Measurements from ENCODE around the gene FRRS1.

Gene FRRS1

DNA sequence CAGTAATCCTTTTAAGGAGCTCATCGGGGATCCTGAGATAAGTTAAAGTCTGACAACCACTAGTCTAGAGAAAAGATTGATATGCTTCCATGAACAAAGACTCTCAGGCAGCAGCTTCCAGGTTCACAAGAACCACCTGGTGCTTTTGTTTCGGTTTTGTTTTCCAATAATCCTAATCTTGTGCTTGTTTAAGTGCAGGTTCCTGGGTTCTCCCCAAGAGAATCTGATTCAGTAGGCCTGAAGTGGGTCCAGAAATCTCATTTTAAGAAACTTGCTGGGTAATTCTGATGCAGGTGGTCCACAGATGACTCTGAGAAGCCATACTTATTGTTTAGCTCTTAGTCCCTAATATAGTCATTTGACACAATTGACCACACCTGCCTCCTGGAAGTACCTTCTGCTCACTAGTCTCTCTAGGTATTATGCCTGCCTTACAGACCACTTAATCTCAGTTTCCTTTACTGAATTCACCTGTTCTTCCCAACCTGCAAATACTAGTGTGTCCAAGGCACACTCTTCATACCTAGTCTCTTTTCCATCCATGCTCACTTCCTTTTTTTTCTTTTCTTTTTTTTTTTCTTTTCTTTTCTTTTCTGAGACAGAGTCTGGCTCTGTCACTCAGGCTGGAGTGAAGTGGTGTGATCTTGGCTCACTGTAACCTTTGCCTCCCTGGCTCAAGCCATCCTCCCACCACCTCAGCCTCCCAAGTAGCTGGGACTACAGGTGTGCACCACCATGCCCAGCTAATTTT lies 20.5 kb upstream of the FRRS1 start:
- no peaks in the 10 kb centered on the region for H3K4me1 ChIP-seq (ENCODE audit: control insufficient read depth, insufficient read depth, low read length)
- H3K4me3 ChIP-seq (ENCODE audit: insufficient read depth, low read depth, low read length), result no peak overlapping the region
- WGBS, 2 experiments, result 90 to 94% methylated on average over 2 of the region's 2 CpGs
- H3K36me3 ChIP-seq (ENCODE audit: control insufficient read depth, insufficient read depth, low read length), result no peaks in the 10 kb centered on the region
- peak overlapping the region; percentile 29 for H3K27ac ChIP-seq (ENCODE audit: insufficient read depth, low read depth, low read length, poor library complexity, severe bottlenecking)
- no peaks in the 10 kb centered on the region for H3K9me3 ChIP-seq (ENCODE audit: control insufficient read depth, low read length)
- H3K27me3 ChIP-seq (ENCODE audit: control insufficient read depth, insufficient read depth, low read length, poor library complexity, severe bottlenecking), result no peaks in the 10 kb centered on the region

DNA sequence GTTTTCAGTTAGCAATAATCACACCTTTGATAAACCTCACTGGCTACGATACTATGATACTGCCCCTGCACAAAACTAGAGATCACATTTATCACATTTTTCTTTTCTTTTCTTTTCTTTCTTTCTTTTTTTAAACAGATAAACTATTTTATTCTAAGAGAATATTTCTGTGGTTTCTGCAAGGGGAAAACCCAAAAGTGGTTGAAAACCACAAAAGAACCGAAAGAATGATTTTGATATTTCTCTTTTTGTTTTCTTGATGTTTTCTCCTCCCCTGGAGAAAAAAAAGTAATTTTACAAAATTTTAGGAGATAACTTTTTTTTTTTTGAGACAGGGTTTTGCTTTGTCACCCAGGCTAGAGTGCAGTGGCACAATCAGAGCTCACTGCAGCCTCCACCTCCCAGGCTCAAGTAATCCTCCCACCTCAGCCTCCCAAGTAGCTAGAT lies 18.4 kb upstream of the FRRS1 start:
- Histone ChIP-seq H3K27me3 (ENCODE audit: control insufficient read depth, insufficient read depth, low read length, poor library complexity, severe bottlenecking) (no peaks in the 10 kb centered on the region), H3K27ac (ENCODE audit: insufficient read depth, low read depth, low read length, poor library complexity, severe bottlenecking) (no peak overlapping the region), H3K4me3 (ENCODE audit: insufficient read depth, low read depth, low read length) (no peak overlapping the region), H3K4me1 (ENCODE audit: control insufficient read depth, insufficient read depth, low read length) (no peaks in the 10 kb centered on the region), H3K9me3 (ENCODE audit: control insufficient read depth, low read length) (no peaks in the 10 kb centered on the region), H3K36me3 (ENCODE audit: control insufficient read depth, insufficient read depth, low read length) (no peaks in the 10 kb centered on the region)
- 88 to 89% methylated on average over 2 of the region's 2 CpGs for WGBS, 2 experiments

DNA sequence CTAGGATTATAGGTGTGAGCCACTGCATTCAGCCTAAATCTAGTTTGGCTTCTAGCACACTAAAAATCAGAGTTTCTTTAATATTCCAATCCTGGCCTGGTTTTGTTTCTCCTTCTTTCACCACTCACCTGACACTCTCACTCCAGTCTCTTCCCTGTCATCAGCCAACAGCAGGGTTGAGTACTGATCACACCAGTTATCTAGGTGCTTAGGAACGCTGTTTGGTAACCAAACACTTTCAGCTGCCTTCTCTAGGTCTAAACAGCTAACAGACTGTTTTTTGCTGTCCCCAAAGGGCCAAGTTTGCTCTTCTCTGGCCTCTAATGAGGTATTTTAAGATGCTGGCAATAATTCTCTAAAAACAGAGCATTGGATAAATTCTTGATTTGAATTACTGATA lies 17.7 kb upstream of the FRRS1 start:
- no peak overlapping the region for H3K4me3 ChIP-seq (ENCODE audit: insufficient read depth, low read depth, low read length)
- H3K9me3 ChIP-seq (ENCODE audit: control insufficient read depth, low read length), result no peaks in the 10 kb centered on the region
- H3K4me1 ChIP-seq (ENCODE audit: control insufficient read depth, insufficient read depth, low read length), result no peaks in the 10 kb centered on the region
- H3K27ac ChIP-seq (ENCODE audit: insufficient read depth, low read depth, low read length, poor library complexity, severe bottlenecking), result peak overlapping the region; percentile 12
- no peaks in the 10 kb centered on the region for H3K36me3 ChIP-seq (ENCODE audit: control insufficient read depth, insufficient read depth, low read length)
- WGBS, 2 experiments, result 84 to 85% methylated on average over 1 of the region's 1 CpG
- H3K27me3 ChIP-seq (ENCODE audit: control insufficient read depth, insufficient read depth, low read length, poor library complexity, severe bottlenecking), result no peaks in the 10 kb centered on the region

DNA sequence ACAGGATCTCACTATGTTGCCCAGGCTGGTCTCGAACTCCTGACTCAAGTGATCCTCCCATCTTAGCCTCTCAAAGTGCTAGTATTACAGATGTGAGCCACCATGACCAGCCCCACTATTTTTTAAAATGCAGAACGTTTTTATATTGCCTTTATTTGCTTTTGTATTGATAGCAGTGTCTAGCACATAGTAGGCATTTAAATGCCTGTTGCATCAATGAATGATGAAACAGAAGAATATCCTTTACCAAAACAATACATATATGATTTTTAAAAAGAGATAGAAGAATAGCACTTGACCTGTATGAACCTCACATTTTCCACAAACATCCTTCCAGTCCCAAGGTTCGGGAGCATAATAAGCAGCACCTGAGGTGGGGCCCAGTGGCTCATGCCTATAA lies 16.5 kb upstream of the FRRS1 start:
- 78 to 94% methylated on average over 2 to 3 of the region's 3 CpGs for WGBS, 2 experiments
- Histone ChIP-seq H3K36me3 (ENCODE audit: control insufficient read depth, insufficient read depth, low read length) (no peaks in the 10 kb centered on the region), H3K4me3 (ENCODE audit: insufficient read depth, low read depth, low read length) (no peak overlapping the region), H3K27ac (ENCODE audit: insufficient read depth, low read depth, low read length, poor library complexity, severe bottlenecking) (no peak overlapping the region), H3K27me3 (ENCODE audit: control insufficient read depth, insufficient read depth, low read length, poor library complexity, severe bottlenecking) (no peaks in the 10 kb centered on the region), H3K9me3 (ENCODE audit: control insufficient read depth, low read length) (no peaks in the 10 kb centered on the region), H3K4me1 (ENCODE audit: control insufficient read depth, insufficient read depth, low read length) (no peaks in the 10 kb centered on the region)

DNA sequence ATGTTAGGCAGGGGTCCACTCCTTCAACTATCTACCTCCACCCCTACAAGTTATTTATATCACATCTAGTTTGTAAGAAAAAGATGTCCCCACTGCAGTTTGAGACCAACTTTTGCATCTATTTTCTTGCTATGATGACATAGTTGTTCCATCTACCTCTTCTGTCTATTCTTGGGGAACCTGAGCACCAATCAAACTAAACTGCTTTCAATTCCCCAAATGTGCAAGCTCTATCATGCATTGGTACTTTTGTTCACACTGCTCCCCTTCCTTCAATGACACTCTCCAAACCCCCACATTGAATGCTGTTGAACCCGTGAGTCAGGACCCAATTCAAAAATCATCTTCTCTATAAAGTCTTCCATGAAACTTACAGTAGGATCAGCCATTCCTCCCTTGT lies 16.0 kb upstream of the FRRS1 start:
- no peaks in the 10 kb centered on the region for H3K9me3 ChIP-seq (ENCODE audit: control insufficient read depth, low read length)
- no peaks in the 10 kb centered on the region for H3K36me3 ChIP-seq (ENCODE audit: control insufficient read depth, insufficient read depth, low read length)
- no peak overlapping the region for H3K4me3 ChIP-seq (ENCODE audit: insufficient read depth, low read depth, low read length)
- H3K27me3 ChIP-seq (ENCODE audit: control insufficient read depth, insufficient read depth, low read length, poor library complexity, severe bottlenecking), result no peaks in the 10 kb centered on the region
- no peak overlapping the region for H3K27ac ChIP-seq (ENCODE audit: insufficient read depth, low read depth, low read length, poor library complexity, severe bottlenecking)
- 87 to 91% methylated on average over 1 of the region's 1 CpG for WGBS, 2 experiments
- H3K4me1 ChIP-seq (ENCODE audit: control insufficient read depth, insufficient read depth, low read length), result no peaks in the 10 kb centered on the region

DNA sequence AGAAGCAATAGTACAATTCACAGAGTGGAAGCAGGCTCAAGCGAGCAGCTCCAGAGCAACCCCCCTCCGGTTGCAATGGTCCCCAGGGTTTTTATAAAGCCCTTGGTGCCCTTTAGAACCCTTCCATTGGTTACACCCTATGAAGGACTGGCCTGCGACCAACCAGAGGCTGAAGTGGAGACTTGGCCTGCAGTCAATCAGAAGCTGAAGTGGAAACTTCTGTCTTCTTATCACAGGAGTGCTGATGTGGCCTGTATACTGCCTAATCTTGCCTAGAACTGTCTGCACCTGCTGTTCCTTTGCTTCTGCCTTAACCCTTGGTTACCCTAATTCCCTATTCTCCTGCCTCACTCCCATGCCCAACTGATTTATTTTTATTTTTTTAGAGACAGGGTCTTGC lies 15.4 kb upstream of the FRRS1 start:
- Histone ChIP-seq H3K4me3 (ENCODE audit: insufficient read depth, low read depth, low read length) (no peak overlapping the region), H3K36me3 (ENCODE audit: control insufficient read depth, insufficient read depth, low read length) (no peaks in the 10 kb centered on the region), H3K27ac (ENCODE audit: insufficient read depth, low read depth, low read length, poor library complexity, severe bottlenecking) (no peak overlapping the region), H3K4me1 (ENCODE audit: control insufficient read depth, insufficient read depth, low read length) (no peaks in the 10 kb centered on the region), H3K9me3 (ENCODE audit: control insufficient read depth, low read length) (no peaks in the 10 kb centered on the region), H3K27me3 (ENCODE audit: control insufficient read depth, insufficient read depth, low read length, poor library complexity, severe bottlenecking) (no peaks in the 10 kb centered on the region)
- 92 to 93% methylated on average over 3 of the region's 3 CpGs for WGBS, 2 experiments

DNA sequence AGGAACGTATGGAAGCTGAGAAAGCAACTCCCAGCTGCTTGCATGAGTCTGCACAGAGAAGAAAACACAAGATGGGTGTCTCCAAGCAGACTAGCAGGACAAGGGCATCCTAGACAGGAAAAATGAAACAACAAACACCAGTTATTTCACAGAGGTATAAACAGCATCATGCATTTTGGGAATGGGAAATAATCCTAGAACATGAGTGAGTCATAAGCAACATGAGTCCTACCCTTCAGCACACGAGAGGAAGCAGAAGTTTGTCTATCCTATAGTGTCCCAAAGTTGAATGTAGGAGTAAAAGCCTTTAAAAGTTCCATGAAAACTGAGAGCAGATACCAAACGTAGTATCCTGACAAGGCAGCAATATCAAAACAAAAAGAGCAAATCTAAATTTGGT lies 11.3 kb upstream of the FRRS1 start:
- Histone ChIP-seq H3K4me1 (ENCODE audit: control insufficient read depth, insufficient read depth, low read length) (no peaks in the 10 kb centered on the region), H3K4me3 (ENCODE audit: insufficient read depth, low read depth, low read length) (no peak overlapping the region), H3K27ac (ENCODE audit: insufficient read depth, low read depth, low read length, poor library complexity, severe bottlenecking) (no peak overlapping the region), H3K27me3 (ENCODE audit: control insufficient read depth, insufficient read depth, low read length, poor library complexity, severe bottlenecking) (no peaks in the 10 kb centered on the region), H3K36me3 (ENCODE audit: control insufficient read depth, insufficient read depth, low read length) (no peaks in the 10 kb centered on the region), H3K9me3 (ENCODE audit: control insufficient read depth, low read length) (no peaks in the 10 kb centered on the region)
- 85 to 87% methylated on average over 3 of the region's 3 CpGs for WGBS, 2 experiments

GRCh38 chr1:99776120-99776519 lies 9.7 kb upstream of the FRRS1 start:
- Histone ChIP-seq H3K9me3 (ENCODE audit: control insufficient read depth, low read length) (no peaks in the 10 kb centered on the region), H3K27me3 (ENCODE audit: control insufficient read depth, insufficient read depth, low read length, poor library complexity, severe bottlenecking) (no peaks in the 10 kb centered on the region), H3K36me3 (ENCODE audit: control insufficient read depth, insufficient read depth, low read length) (no peaks in the 10 kb centered on the region), H3K4me1 (ENCODE audit: control insufficient read depth, insufficient read depth, low read length) (no peaks in the 10 kb centered on the region), H3K27ac (ENCODE audit: insufficient read depth, low read depth, low read length, poor library complexity, severe bottlenecking) (no peak overlapping the region), H3K4me3 (ENCODE audit: insufficient read depth, low read depth, low read length) (no peak overlapping the region)

DNA sequence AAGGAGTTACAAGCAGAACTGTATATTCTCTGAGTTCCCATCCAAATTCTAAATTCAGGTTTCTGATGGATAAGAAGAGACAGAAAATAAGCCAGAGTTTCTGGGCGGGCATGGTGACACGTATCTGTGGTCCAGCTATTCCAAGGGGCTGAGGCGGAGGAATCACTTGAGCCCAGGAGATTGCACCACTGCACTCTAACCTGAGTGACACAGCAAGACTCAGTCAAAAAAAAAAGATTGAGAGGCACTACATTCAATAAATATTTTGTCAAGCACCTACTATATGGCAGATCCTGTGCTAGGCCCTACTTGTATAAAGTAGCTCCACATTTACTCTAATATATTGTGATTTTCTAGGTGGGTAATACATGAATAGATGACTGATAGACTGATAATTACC lies 6.4 kb upstream of the FRRS1 start:
- no peaks in the 10 kb centered on the region for H3K9me3 ChIP-seq (ENCODE audit: control insufficient read depth, low read length)
- no peak overlapping the region for H3K4me3 ChIP-seq (ENCODE audit: insufficient read depth, low read depth, low read length)
- H3K27ac ChIP-seq (ENCODE audit: insufficient read depth, low read depth, low read length, poor library complexity, severe bottlenecking), result no peak overlapping the region
- WGBS, 2 experiments, result 90 to 96% methylated on average over 3 of the region's 3 CpGs
- no peaks in the 10 kb centered on the region for H3K4me1 ChIP-seq (ENCODE audit: control insufficient read depth, insufficient read depth, low read length)
- no peaks in the 10 kb centered on the region for H3K36me3 ChIP-seq (ENCODE audit: control insufficient read depth, insufficient read depth, low read length)
- no peaks in the 10 kb centered on the region for H3K27me3 ChIP-seq (ENCODE audit: control insufficient read depth, insufficient read depth, low read length, poor library complexity, severe bottlenecking)

- H3K9me3 ChIP-seq (ENCODE audit: control insufficient read depth, low read length), result no peaks in the 10 kb centered on the region
- no peaks in the 10 kb centered on the region for H3K27me3 ChIP-seq (ENCODE audit: control insufficient read depth, insufficient read depth, low read length, poor library complexity, severe bottlenecking)
- H3K4me1 ChIP-seq (ENCODE audit: control insufficient read depth, insufficient read depth, low read length), result no peaks in the 10 kb centered on the region
- H3K4me3 ChIP-seq (ENCODE audit: insufficient read depth, low read depth, low read length), result no peak overlapping the region
- no peaks in the 10 kb centered on the region for H3K36me3 ChIP-seq (ENCODE audit: control insufficient read depth, insufficient read depth, low read length)
- no peak overlapping the region for H3K27ac ChIP-seq (ENCODE audit: insufficient read depth, low read depth, low read length, poor library complexity, severe bottlenecking)
Measured at GRCh38 chr1:99771513-99771918, 5.1 kb upstream of the FRRS1 start.
